Activated B cell treated with CpG ODN at 0.5 μM for 24 hours (primary cell): ENCODE measurements around the gene KLC1. TPM values are rescaled to one million over a fixed set of nuclear protein-coding genes. Genes with fewer than 3 reads are reported as not detected.

Source experiments
- ATAC-seq: fragments of 200-7000 bp; cut with Tn5 transposase; one replicate; pipeline ENCODE4 v1.10.0; 2021; ENCODE audit warnings: low read depth, mild to moderate bottlenecking, moderate library complexity
- CTCF ChIA-PET: fragments of 350-600 bp; sonication (Branson Sonifier 250); formaldehyde crosslinking; loops from one replicate; lab custom pipeline; 2021; ENCODE audit warnings: antibody characterized with exemption; lab: Charles Lee
- POLR2A ChIA-PET: fragments of 350-600 bp; sonication (Branson Sonifier 250); formaldehyde crosslinking; loops from one replicate; lab custom pipeline; 2021; ENCODE audit warnings: antibody characterized with exemption; lab: Charles Lee
- DNase-seq: peaks from one replicate; pipeline ENCODE4 v3.0.0; 2022
- H3K27ac Mint-ChIP-seq: one replicate; pipeline ENCODE4 v1.8.0; 2020; ENCODE audit warnings: mixed read lengths
- H3K27me3 Mint-ChIP-seq: one replicate; pipeline ENCODE4 v1.8.0; 2021; ENCODE audit warnings: mixed read lengths
- H3K36me3 Mint-ChIP-seq: one replicate; pipeline ENCODE4 v1.8.0; 2021; ENCODE audit warnings: low read depth, mixed read lengths
- H3K4me1 Mint-ChIP-seq: one replicate; pipeline ENCODE4 v1.8.0; 2021; ENCODE audit warnings: mixed read lengths
- H3K4me3 Mint-ChIP-seq: one replicate; pipeline ENCODE4 v1.8.0; 2020; ENCODE audit warnings: mild to moderate bottlenecking, mixed read lengths
- H3K9me3 Mint-ChIP-seq: one replicate; pipeline ENCODE4 v1.8.0; 2020; ENCODE audit warnings: mixed read lengths
- intact Hi-C: fragments of 100-400 bp; cut with micrococcal nuclease; formaldehyde crosslinking; loops from one replicate; pipeline ENCODE4 v1.15.1; 2024
- total RNA-seq: library from RNA; stranded (reverse); gene quantifications from 2 replicates; pipeline ENCODE4 v1.2.3, GENCODE V29; 2022
- TF ChIP-seq, protein P1 (sequence below): fragments of 200-600 bp; IDR thresholded peaks from one replicate; pipeline ENCODE4 v1.8.0; 2022; ENCODE audit warnings: antibody characterized with exemption, mild to moderate bottlenecking

KLC1 gene
- total RNA-seq, 1 donor from 2014 or later, result 153 TPM

DNA sequence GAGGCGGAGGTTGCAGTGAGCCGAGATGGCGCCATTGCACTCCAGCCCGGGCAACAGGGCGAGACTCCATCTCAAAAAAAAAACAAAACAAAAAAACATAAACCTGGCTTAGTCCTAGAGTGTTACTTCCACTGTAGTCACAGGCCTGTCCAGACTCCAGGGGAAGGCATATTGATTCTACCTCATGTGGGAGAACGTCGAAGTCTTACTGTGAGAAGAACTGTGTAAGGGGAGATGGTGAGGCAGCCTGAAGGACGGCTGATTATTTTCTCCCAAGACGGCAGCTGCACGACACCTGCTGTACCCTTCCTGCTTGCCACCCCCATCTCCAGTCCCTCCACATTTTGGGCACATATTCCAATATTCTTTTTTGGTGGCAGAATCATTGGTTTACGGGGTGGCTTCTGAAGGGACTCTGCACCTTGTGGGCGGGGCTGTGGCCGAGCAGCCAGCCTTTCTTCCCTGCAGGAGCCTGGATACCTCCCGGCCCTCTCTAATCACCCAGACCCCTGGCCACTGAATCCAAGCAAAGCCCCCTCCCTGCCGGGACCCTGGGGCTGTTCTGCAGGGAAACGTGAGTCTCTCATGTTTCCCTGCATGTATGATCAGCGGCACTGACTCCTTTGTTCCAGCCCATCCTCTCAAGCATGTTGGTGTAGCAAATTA is 12.2 kb upstream of the KLC1 start:
- TF ChIP-seq, protein P1, sequence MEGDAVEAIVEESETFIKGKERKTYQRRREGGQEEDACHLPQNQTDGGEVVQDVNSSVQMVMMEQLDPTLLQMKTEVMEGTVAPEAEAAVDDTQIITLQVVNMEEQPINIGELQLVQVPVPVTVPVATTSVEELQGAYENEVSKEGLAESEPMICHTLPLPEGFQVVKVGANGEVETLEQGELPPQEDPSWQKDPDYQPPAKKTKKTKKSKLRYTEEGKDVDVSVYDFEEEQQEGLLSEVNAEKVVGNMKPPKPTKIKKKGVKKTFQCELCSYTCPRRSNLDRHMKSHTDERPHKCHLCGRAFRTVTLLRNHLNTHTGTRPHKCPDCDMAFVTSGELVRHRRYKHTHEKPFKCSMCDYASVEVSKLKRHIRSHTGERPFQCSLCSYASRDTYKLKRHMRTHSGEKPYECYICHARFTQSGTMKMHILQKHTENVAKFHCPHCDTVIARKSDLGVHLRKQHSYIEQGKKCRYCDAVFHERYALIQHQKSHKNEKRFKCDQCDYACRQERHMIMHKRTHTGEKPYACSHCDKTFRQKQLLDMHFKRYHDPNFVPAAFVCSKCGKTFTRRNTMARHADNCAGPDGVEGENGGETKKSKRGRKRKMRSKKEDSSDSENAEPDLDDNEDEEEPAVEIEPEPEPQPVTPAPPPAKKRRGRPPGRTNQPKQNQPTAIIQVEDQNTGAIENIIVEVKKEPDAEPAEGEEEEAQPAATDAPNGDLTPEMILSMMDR, result no peak
- intact Hi-C loops, result no loop called here
- no peak overlapping the region for H3K4me3 Mint-ChIP-seq
- no peak for DNase-seq
- ChIA-PET POLR2A (interaction anchor here (0.7 kb wide), 1 partner anchor 7 kb away, joined by 3 read pairs; no protein-coding TSS in a partner anchor), CTCF (no interaction called here)
- peaks cover 2% of the 10 kb centered on the region for H3K27me3 Mint-ChIP-seq
- no peak for ATAC-seq
- H3K27ac Mint-ChIP-seq, result no peak overlapping the region
- no peaks in the 10 kb centered on the region for H3K4me1 Mint-ChIP-seq
- H3K9me3 Mint-ChIP-seq, result no peaks in the 10 kb centered on the region
- no peaks in the 10 kb centered on the region for H3K36me3 Mint-ChIP-seq

GRCh38 chr14:103619057-103619456 is 10.0 kb upstream of the KLC1 start:
- intact Hi-C loops, result no loop called here
- Mint-ChIP-seq H3K4me3 (no peak overlapping the region), H3K36me3 (no peaks in the 10 kb centered on the region), H3K4me1 (peaks cover 10% of the 10 kb centered on the region), H3K27ac (no peak overlapping the region), H3K27me3 (peaks cover 2% of the 10 kb centered on the region), H3K9me3 (no peaks in the 10 kb centered on the region)
- DNase-seq, result no peak
- ATAC-seq, result no peak
- CTCF ChIA-PET, result no interaction called here
- TF ChIP-seq, protein P1, result no peak
- POLR2A ChIA-PET, result interaction anchor here (0.7 kb wide), 2 partner anchors 19 to 117 kb away, joined by 3 to 4 read pairs; no protein-coding TSS in a partner anchor

GRCh38 chr14:103621860-103622259 is 7.2 kb upstream of the KLC1 start:
- Mint-ChIP-seq H3K27ac (no peak overlapping the region), H3K27me3 (no peaks in the 10 kb centered on the region), H3K36me3 (no peaks in the 10 kb centered on the region), H3K4me3 (no peak overlapping the region), H3K4me1 (peaks cover 34% of the 10 kb centered on the region), H3K9me3 (no peaks in the 10 kb centered on the region)
- DNase-seq (no peak), ATAC-seq (no peak)
- POLR2A ChIA-PET, result interaction anchor here (0.6 kb wide), 1 partner anchor 309 kb away, joined by 3 read pairs; no protein-coding TSS in a partner anchor
- intact Hi-C loops, result no loop called here
- CTCF ChIA-PET, result no interaction called here
- TF ChIP-seq, protein P1, result no peak

- Mint-ChIP-seq H3K27ac (no peak overlapping the region), H3K4me1 (peaks cover 44% of the 10 kb centered on the region), H3K36me3 (no peaks in the 10 kb centered on the region), H3K27me3 (no peaks in the 10 kb centered on the region), H3K9me3 (no peaks in the 10 kb centered on the region), H3K4me3 (no peak overlapping the region)
- TF ChIP-seq, protein P1, result no peak
- CTCF ChIA-PET, result no interaction called here
- POLR2A ChIA-PET, result no interaction called here
- ATAC-seq (no peak), DNase-seq (no peak)
- intact Hi-C loops, result no loop called here
Measured at GRCh38 chr14:103623308-103623707, 5.7 kb upstream of the KLC1 start.

DNA sequence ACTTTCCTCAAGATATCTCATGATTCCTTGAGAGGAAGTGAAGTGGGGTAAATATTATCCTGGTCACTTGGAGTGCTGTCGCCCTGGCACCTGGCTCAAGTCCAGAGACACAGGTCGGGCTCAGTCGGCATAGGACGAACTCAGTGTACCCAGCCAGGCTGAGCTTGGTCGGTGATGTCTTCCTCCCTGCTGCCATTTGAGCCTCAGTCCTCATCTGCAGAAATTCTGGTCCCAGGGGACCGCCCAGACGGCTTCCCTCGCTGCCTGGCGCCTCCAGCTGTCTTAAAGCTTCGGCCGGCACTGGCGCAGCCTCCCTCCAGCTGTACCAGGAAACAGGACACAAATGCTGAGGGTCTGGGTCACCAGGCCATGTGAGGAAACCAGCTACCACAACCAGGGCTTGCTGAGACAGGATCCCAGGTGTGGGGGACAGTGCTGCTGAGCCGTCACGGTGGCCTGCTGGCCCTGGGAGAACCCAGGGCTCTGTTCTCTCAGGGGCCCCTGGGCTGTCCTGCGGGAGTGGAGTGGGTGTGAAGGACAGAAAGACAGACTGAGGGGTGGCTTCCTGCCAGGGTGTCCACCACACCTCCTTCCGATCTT is 5.0 kb upstream of the KLC1 start:
- TF ChIP-seq, protein P1, result no peak
- DNase-seq (peak; percentile 27), ATAC-seq (no peak)
- CTCF ChIA-PET, result interaction anchor here (1.1 kb wide), 1 partner anchor 56 kb away, joined by 4 read pairs; no protein-coding TSS in a partner anchor
- H3K9me3 Mint-ChIP-seq, result no peaks in the 10 kb centered on the region
- H3K4me1 Mint-ChIP-seq, result peaks cover 44% of the 10 kb centered on the region
- H3K36me3 Mint-ChIP-seq, result no peaks in the 10 kb centered on the region
- no peak overlapping the region for H3K27ac Mint-ChIP-seq
- POLR2A ChIA-PET, result interaction anchor here (0.5 to 0.7 kb wide), 3 partner anchors 8 to 849 kb away, joined by 3 to 5 read pairs (median 4); no protein-coding TSS in a partner anchor
- H3K4me3 Mint-ChIP-seq, result peak overlapping the region; percentile 46
- intact Hi-C loops, result loop anchor here (2.0 kb wide), 1 partner anchor 17 kb away; no protein-coding TSS in a partner anchor
- H3K27me3 Mint-ChIP-seq, result no peaks in the 10 kb centered on the region
